NCI-H345 treated with DMSO at 0.1 percent for 48 hours (cell line): Measurements from ENCODE around the gene ALLC.
A peak's percentile ranks its signal among the peaks of the same experiment; 100 is the strongest.

Source experiments
- DNase-seq: peaks from one replicate; lab custom pipeline; 2025; ENCODE audit not compliant: unreplicated experiment; lab: John Stamatoyannopoulos, UW

The ALLC gene

DNA sequence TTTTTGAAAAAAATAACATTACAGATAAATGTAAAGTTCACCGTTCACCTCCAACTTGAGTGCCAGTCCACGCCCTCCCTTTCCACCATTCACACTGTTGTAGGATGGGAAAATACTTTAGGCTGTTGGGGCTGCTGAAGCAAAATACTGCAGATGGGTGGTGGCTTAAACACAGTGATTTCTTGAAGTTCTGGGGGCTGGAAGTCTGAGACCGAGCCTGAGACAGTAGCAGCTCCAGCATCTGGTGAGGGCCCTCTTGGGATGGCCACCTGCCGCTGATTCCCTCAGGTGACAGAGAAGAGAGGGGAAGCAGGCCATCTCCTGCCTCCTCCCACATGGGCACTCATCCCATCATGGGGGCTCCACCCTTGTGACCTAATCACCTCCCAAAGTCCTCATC lies 17.7 kb downstream of the ALLC start:
- no peak for DNase-seq

DNA sequence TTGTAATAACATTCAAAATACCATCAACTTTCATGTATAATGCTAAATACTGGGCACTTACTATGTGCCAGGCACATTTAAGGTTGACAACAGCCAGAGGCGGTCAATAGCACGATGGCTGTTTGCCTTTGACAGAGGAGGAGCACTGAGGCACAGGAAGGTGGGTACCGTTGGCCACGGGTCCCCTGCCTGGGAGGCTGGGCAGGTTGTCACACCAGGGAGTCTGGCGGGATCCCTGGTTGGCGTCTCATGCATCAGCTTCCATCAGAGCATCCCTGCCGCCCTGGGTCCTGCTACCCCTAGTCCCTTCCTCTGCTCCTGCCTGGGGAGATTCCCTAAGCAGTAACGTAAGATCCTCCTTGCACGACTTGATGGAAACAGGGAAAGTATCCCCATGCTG lies 19.4 kb downstream of the ALLC start:
- no peak for DNase-seq

DNA sequence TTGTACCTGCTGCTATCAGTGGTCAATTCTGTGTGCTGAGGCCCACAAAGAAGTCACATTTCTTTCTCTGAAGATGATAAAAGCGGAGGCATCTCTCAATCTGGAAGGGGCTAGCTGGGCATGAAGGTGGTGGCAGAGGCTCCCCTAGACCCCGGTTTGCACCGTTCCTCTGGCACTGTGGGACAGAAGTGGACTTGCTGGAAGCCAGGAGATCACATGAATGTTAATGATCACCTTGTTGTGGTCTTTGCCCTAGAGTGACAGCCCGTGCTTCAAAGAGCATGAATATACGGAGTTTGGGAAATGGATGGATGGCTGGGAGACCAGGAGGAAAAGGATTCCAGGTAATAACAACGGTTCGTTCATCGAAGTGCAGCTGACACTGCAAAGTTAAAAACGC lies 20.2 kb downstream of the ALLC start:
- DNase-seq: no peak

DNA sequence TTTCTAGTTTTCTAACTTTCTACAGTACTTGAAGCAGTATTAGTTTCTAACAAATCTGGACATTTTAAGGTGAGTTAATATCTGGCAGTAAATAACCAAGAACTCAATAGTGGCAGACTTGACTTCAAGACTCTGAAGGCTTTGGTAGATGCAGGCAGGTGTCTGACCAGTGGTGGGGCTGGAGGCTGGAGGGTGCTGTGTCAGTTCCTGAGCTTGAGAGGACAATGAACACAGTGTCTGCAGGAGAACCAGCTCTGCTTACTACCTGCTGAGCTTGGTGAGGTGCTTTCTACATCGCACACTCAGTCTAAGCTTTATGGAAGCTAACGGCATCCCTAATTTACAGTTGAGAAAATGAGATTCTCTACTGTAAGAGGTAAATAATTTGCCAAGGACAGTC lies 21.2 kb downstream of the ALLC start:
- DNase-seq: no peak

DNA sequence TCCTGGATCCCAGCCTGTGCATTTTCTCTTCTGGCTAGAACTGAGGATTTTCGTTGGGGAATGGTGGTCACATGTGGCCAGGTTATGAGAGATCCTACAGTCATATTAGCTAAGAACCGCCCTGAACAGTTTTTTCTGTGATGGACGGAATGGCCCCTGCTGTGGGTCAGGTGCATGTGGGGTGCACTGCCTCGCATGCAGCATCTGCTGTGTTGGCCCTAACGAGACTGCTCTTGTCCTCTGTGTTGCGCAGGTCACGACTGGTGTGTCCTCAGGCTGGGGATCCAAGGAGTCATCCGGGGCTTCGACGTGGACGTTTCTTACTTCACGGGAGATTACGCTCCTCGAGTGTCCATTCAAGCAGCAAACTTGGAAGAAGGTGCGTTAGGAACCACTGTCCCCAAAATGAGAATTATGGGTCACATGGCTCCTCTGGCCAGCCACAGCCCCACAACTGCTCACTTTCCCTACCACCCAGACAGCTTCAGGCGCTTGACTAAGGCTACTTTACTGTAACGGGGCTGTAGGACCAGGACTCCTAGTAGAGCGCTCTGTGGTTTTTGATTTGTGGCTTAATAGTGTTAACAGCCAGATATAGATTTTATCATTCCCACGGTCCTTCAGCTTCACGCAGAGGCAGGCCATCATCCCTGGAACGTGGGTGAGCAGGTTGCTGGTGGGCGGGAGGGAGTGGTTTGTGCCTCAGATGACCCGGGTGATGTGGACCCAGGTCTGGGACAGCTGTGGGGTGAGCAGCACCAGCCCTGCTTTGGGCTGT lies 21.8 kb downstream of the ALLC start:
- no peak for DNase-seq

DNA sequence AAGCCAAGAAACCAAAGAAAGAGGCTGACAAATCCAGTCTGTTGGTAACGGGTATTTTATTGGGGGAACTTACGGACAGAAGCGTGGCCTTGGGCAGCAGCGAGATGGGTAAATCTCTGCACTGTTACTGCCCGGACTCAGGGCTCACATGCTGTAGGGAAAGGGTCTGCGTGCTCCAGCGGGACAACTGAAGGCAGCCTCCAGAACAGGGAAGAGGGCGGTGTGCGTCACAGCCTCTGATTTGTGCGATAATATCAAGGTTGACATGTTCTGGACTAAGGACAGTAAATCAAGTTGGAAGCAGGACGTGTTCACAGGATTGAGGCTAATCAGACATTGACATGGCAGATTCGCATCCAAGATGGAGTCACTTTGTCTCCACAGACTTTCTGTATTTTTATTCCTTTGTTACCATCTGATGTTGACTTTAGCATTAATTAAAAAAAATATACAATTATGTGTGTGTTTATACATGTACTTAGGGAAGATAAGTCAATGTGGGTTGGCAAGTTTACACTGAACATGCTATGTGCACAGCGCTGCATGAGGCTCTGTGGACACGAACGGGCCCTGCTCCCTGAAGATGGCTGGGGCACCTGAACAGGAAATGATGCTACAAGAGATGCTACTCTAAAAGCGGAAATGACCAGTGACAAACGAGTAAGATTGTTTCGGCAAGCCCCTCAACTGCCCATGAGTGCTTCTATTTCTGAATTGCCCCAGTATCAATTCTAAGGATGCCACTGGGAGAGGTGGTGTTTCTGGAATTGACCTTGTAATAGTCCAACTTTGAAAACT lies 22.7 kb downstream of the ALLC start:
- no peak for DNase-seq

DNA sequence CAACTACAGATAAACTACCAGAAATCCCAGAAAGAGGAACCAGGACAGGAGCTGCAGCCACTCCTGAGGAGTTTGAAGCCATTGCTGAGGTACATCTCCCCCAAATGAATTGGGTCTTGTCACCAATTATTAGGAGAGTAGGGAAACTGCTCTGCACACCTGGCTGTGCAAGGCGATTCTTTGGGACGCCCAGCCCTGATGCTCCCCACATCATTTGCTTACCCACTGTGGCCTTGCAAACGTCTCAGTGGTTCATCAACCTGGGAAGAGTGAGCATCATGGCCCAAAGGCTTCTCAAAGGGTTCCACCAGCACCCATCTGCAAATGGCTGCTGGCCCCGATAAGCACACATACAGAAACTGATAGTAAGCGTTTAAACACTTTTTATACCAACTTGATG lies 23.6 kb downstream of the ALLC start:
- DNase-seq: no peak

DNA sequence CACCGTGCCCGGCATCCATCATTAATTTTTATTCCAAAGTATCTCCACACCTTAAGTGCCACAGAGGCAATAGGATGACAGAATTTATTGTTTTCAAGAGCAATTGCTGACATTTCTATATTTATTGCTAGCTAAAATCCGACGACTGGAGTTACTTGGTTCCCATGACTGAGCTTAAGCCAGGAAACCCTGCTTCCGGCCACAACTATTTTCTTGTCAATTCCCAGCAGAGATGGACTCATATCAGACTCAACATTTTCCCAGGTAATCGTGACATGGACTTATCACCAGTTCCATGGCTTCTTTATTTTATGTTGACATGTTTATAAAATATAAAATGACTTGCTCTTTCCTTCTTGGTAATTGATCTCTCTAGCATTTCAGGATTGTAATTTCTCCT lies 24.8 kb downstream of the ALLC start:
- DNase-seq: no peak

DNA sequence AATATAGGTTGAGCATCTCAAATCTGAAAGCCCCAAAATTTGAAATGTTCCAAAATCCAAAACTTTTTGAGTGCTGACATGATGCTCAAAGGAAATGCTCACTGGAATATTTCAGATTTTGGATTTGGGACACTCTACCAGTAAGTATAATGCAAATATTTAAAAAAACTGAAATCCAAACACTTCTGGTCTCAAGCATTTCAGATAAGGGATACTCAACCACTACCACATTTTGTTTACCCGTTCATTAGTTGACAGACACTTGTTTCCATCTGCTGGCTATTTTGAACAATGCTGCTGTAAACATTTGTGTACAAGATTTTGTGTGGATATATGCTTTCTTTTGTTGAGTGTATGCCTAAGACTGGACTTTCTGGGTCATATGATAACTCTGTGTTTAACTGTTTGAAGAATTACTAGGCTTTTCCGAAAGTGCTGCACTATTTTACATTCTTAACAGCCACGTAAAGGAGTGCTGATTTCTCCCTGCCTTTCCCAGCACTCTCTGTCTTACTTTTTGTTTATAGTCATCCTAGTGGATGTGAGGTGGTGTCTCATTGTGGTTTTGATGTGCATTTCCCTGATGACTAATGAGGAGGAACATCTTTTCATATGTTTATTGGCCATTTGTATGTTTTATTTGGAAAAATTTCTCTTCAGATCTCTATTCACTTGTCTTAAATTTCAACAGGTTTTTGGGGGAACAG lies 25.9 kb downstream of the ALLC start:
- DNase-seq: no peak

DNA sequence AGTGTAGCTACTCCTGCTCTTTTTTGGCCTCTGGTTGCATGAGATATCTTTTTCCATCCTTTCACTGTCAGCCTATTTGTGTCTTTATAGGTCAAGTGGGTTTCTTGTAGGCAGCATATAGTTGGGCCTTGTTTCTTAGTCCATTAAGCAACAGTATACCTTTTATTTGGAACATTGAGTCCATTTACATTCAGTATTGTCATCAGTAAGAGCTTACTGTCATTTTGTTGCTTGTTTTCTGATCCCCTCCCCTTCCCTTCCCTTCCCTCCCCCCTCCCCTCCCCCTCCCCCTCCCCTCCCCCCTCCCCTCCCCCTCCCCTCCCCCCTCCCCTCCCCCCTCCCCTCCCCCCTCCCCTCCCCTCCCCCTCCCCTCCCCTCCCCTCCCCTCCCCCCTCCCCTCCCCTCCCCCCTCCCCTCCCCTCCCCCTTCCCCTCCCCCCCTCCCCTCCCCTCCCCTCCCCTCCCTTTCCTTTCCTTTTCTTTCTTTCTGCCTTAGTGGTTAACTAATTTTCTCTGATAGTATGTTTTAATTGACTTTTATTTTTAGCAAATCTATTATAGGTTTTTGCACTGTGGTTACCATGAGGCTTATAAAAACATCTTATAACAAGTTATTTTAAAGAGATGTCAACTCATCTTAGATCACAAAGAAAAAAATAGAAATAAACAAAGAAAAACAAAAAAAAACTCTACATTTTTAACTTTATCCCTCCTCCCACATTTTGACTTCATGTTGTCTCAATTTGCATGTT lies 32.2 kb downstream of the ALLC start:
- DNase-seq: no peak

DNA sequence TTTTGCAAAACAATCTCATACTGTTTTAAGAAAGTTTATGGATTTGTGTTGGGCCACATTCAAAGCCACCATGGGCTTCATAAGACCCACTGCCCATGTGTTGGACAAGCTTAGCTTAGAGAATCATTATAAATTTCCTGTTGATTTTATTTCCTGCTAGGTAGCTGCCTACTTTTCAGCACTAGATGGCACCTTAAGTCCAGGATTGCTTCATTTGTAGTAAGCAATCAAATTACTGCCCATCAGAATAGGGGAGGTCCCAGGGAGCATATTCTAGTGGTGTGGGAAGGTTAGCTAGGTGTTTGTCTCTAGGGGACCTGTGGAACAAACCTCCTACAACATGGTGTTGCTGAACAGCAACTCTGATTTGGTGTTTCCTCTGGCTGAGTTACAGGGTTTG lies 34.4 kb downstream of the ALLC start:
- peak; percentile 41 for DNase-seq

DNA sequence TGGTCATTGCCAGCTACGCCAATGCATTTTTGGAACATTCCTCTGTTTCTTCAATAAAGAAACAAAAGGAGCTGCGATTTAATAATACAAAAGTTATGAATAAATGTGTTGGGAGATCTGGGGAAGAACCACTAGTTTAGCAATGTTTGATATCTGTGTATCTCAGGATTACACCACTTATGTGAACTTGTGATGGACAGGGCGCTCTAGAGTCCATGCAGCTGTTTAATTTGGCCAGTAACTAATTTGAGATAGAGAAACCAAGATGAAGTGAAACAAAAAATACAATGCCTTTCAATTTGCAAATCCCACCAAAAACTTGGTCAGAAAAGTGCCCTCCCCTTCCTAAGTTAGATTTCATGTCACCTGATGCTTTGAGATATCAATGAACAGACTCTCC lies 38.5 kb downstream of the ALLC start:
- DNase-seq: no peak

DNA sequence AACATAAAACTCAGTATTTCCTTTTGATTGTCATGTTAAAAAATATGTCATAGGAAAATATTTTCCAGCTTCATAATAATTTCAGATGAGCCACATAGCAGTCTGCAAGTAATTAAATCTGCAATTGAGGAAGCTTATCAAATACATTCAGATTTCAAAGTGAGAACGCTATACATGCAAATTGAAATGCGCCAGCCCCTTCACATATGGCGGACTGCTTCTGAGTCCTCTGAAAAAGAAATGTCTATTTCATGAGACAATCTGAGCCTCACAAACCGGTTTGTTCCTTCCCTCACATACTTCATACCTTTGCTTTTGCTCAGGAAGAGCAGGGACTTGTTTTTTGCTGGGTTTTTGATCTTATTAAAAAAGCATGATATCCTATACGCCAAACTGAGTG lies 43.1 kb downstream of the ALLC start:
- DNase-seq: no peak

DNA sequence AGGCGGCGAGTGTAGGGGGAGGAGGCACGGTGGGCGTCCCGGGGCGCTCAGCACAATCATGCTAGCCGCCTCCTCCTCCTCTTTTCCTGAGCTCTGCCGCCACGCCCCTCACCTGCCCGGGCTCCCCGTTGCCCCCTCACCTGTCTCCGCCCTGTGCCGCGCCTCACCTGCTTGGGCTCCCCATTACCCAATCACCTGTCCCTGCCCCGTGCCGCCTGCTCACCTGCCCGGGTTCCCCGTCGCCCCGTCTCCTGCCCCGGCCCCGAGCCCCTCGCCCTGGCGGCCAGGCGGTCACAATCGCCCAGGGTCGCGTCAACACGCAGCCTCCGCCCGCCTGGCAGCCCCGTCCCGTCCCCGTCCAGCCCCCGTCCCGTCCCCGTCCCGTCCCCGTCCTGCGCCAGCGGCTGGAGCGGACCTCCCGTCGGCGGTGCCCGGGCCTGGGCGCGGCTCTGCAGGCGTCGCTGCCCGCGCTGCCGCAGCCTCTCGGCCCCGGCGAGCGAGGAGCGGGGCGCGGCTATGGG lies 45.3 kb downstream of the ALLC start, which contains the start of gene DCDC2C:
TSS of gene DCDC2C (plus strand) at position 340 of the 521 bp plus-strand sequence. CDS start at position 517, 177 bp downstream.
- no peak for DNase-seq

DNA sequence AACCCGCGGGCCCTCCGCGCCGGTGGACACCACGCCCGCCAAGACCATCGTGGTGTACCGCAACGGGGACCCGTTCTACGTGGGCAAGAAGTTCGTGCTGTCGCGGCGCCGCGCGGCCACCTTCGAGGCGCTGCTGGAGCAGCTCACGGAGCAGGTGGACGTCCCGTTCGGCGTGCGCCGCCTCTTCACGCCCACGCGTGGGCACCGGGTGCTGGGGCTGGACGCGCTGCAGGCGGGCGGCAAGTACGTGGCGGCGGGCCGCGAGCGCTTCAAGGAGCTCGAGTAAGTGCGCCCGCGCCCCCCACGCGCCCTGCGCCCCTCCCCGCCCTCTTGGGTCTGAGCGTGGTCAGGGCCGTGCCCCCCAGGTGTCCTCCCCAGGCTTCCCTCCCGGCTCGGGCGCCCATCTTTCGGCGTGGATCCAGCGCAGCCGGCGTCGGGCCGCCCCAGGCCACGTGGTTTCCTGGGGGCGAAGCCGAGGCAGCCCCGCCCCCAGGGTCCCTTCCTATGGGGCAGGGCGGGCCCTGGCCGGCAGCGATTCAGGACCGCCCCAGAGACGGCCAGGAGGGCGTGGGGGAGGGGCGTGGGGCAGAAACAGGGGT lies 45.9 kb downstream of the ALLC start:
- DNase-seq: no peak

DNA sequence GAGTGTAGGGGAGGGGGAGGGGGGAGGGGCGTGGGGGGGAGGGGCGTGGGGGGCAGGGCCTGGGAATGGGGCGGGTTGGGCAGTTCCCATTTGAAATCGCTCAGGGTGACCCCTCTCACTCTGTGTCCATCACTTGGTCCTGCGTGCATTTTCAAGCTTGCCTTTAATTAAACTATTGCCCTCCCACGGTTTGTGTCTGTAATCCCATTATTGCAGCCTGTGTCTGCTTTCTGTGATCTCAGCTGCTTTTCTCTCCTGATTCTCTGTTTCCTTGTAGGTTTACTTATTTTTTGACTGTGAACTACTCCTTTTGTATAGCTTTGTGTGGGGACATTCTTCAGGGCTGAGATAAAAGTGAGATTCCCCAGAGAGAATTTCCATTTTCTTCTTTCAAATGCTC lies 46.7 kb downstream of the ALLC start:
- DNase-seq: no peak

DNA sequence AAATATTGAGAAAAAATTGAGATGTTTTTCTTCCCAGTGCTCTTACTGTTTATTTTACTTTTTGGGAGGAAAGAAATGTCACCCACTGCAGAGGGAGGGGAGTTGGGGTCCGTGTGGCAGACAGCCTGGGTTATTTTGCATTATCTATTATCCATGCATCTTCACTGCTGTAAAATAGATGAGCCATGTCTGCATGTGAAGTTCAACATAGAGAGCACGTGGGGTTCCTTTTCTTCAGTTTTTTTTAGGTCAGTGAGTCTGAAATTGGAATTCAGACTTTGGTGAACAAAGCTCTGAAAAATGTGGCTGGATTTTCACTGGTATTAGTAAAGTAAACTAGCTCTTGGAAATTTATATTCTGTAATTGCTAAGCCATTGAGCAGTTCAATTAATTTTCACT lies 47.8 kb downstream of the ALLC start:
- DNase-seq: no peak

DNA sequence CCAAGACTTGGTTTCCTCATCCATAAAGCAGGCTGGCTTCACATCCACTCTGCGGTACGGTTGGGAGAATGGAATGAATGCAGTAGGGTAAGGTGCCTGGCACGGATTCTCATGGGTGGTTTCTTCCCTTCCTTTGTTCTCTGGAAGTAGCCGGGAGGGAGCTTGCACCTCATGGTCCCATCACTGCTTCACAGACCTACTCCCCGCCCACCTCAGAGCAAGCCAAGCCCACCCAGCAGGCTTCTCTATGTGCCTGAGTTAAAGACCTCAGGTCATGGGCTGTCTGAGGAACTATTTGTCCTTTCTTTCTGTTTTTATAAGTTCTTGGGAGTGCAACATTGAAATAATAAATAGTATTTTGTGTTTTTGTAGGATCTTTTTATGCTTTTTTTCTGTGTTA lies 48.9 kb downstream of the ALLC start:
- DNase-seq: no peak

DNA sequence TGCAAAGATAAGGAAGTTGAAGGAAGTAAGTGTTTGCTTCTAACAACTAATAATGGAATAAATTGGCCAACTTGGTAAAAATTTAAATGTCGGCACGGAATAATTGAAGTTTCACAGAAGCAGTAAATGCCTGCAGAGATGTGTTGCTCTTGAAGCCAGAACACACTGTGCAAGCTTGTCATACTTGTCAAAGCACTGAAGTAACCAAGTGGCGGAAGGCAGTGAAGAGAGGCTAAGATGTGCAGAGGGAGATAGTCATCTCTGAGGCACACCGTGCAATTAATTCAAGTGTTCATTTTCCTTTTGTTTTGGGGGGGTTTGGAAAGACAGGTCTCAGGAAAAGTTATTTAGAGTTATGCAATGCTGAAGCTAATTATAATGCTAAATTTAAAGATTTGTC lies 50.6 kb downstream of the ALLC start:
- no peak for DNase-seq

DNA sequence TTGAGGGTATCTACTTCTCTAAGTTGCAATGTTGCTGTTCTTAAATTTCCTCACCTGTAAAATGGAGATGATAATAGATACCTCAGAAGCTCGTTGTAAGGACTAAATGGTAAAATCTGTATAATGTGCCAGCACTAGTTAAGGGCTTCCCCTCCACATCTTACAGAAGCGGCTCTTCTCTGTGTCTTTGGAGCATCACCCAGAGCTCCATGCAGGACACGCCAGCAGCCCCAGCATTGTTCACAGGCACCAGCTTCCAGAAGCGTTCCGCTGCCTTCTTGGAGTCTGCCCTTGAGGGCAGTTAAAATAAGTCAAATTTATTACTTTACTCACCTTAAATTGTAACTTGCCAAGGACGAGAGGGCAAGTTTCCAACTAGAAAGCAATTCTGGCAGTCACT lies 51.2 kb downstream of the ALLC start:
- DNase-seq: no peak

DNA sequence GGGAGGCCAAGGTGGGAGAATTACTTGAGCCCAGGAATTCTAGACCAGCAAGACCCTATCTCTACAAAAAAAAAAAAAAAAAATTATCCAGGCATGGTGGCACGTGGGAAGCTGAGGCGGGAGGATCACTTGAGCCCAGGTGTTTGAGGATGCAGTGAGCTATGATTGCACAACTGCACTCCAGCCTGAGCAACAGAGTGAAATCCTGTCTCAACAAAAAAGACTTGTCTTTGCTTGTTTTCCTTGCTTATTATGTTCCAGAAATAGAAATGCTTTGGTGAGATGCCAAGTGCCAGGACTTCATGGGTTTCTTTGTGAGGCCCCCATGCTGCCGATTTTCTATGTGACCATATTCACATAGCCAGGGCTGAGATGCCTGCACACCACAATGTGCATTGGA lies 54.4 kb downstream of the ALLC start:
- DNase-seq: peak; percentile 50
